HCT116 (cell line): ENCODE results near the gene ERCC6L. TPM values are rescaled to one million over a fixed set of nuclear protein-coding genes. Genes with fewer than 3 reads are reported as not detected.

ENCODE experiments used
- ATAC-seq: fragments of 200-7000 bp; cut with Tn5 transposase; 2 replicates; pipeline ENCODE4 v1.9.1; 2020; ENCODE audit warnings: mild to moderate bottlenecking, moderate library complexity
- BruUV-seq: library from RNA; stranded (reverse); fragments of 400-500 nt; replicated peaks from 2 replicates; lab custom pipeline; 2021; lab: Mats Ljungman, UMichigan
- CTCF ChIA-PET: fragments of 300-600 bp; sonication (Branson Sonifier 250); formaldehyde crosslinking; loops from one replicate; lab custom pipeline; 2021; ENCODE audit warnings: antibody characterized with exemption; lab: Charles Lee
- POLR2A ChIA-PET: fragments of 300-600, 350-600 bp; sonication (Branson Sonifier 250); formaldehyde crosslinking; loops from one replicate; lab custom pipeline; 2021; ENCODE audit warnings: antibody characterized with exemption; lab: Charles Lee
- RAD21 ChIA-PET, 2 experiments: fragments of 300-600 bp; sonication (Branson Sonifier 250); formaldehyde crosslinking; loops; one replicate each; lab custom pipeline; 2023; ENCODE audit warnings: low total read pairs in 2 of 2; ENCODE audit not compliant: uncharacterized antibody in 2 of 2, unreplicated experiment in 2 of 2, low non-redundant PET in 1 of 2; lab: Charles Lee
- DNase-seq: peaks from one replicate; pipeline ENCODE4 v3.0.0-alpha.2; 2010; ENCODE audit warnings: low read depth, low spot score
- H2AFZ ChIP-seq: fragments of 200-600 bp; shearing (Covaris generic), sonication (generic); 2 replicates; pipeline ENCODE4 v1.6.1; 2017; ENCODE audit warnings: low read depth, mixed run types, mixed read lengths, antibody characterized with exemption, low read length; ENCODE audit not compliant: poor library complexity, severe bottlenecking
- H3K27ac ChIP-seq: 2 replicates; pipeline ENCODE4 v1.5.1; 2012; ENCODE audit warnings: low read depth, low read length
- H3K27me3 ChIP-seq: fragments of 200-600 bp; sonication (generic); 2 replicates; pipeline ENCODE4 v1.6.1; 2016; ENCODE audit warnings: mixed run types, low read length, mixed read lengths; ENCODE audit not compliant: insufficient read depth
- H3K36me3 ChIP-seq, 2 experiments: fragments of 200-500 bp in 1 of 2; fragments of 200-600 bp in 1 of 2; sonication (Bioruptor generic) in 1 of 2; sonication (generic) in 1 of 2; 2 replicates each; pipeline versions ENCODE4 v1.5.1 to v1.6.1; 2014 to 2016; ENCODE audit warnings: low read length in 2 of 2, inconsistent platforms in 1 of 2, mixed read lengths in 1 of 2, mixed run types in 1 of 2; ENCODE audit not compliant: insufficient read depth in 2 of 2, control insufficient read depth in 1 of 2
- H3K4me1 ChIP-seq, 2 experiments: fragments of 200-600 bp in 1 of 2; sonication (generic) in 1 of 2; 2 replicates each; pipeline versions ENCODE4 v1.5.1 to v1.6.1; 2012 to 2017; ENCODE audit warnings: low read length in 2 of 2, inconsistent platforms in 1 of 2, mild to moderate bottlenecking in 1 of 2, mixed read lengths in 1 of 2, mixed run types in 1 of 2, moderate library complexity in 1 of 2; ENCODE audit not compliant: insufficient read depth in 2 of 2, control insufficient read depth in 1 of 2
- H3K4me2 ChIP-seq: fragments of 200-600 bp; sonication (generic); 2 replicates; pipeline ENCODE4 v1.6.1; 2017; ENCODE audit warnings: mixed run types, low read length, mixed read lengths
- H3K4me3 ChIP-seq, 2 experiments: fragments of 200-600 bp in 1 of 2; sonication (generic) in 1 of 2; replicated peaks in 1 of 2; 2 replicates each; pipeline ENCODE4 v1.5.1; 2011 to 2016; ENCODE audit warnings: low read length in 2 of 2, control low read depth in 1 of 2, low read depth in 1 of 2, mild to moderate bottlenecking in 1 of 2, mixed read lengths in 1 of 2, mixed run types in 1 of 2
- H3K79me2 ChIP-seq: fragments of 200-600 bp; sonication (generic); 2 replicates; pipeline ENCODE4 v1.6.1; 2017; ENCODE audit warnings: mild to moderate bottlenecking, mixed run types, low read length, moderate library complexity, mixed read lengths; ENCODE audit not compliant: insufficient read depth
- H3K9ac ChIP-seq: fragments of 200-600 bp; sonication (generic); 2 replicates; pipeline ENCODE4 v1.6.1; 2016; ENCODE audit warnings: low read length, mixed read lengths
- H3K9me2 ChIP-seq: fragments of 200-600 bp; sonication (generic), shearing (Covaris generic); 2 replicates; pipeline ENCODE4 v1.6.1; 2017; ENCODE audit warnings: mixed run types, mild to moderate bottlenecking, moderate library complexity; ENCODE audit not compliant: insufficient read depth
- H3K9me3 ChIP-seq, 2 experiments: fragments of 200-500 bp in 1 of 2; fragments of 200-600 bp in 1 of 2; sonication (Bioruptor generic) in 1 of 2; sonication (generic) in 1 of 2; 2 replicates each; pipeline ENCODE4 v1.6.1; 2014 to 2017; ENCODE audit warnings: low read length in 2 of 2, mixed read lengths in 2 of 2, inconsistent platforms in 1 of 2, low read depth in 1 of 2, mild to moderate bottlenecking in 1 of 2, mixed run types in 1 of 2, moderate library complexity in 1 of 2; ENCODE audit not compliant: control insufficient read depth in 1 of 2, insufficient read depth in 1 of 2
- H4K20me1 ChIP-seq: fragments of 200-600 bp; sonication (generic), shearing (Covaris generic); 2 replicates; pipeline ENCODE4 v1.6.1; 2017; ENCODE audit warnings: mixed run types, mild to moderate bottlenecking, moderate library complexity; ENCODE audit not compliant: insufficient read depth
- CEBPB ChIP-seq: IDR thresholded peaks from 2 replicates; pipeline ENCODE4 v1.6.1; 2012; ENCODE audit warnings: low read depth
- EGR1 ChIP-seq: IDR thresholded peaks from 2 replicates; pipeline ENCODE4 v1.6.1; 2012; ENCODE audit warnings: low read depth
- ELF1 ChIP-seq: IDR thresholded peaks from 2 replicates; pipeline ENCODE4 v1.6.1; 2012; ENCODE audit warnings: low read depth, borderline replicate concordance
- EZH2 ChIP-seq: fragments of 200-600 bp; sonication (generic); IDR thresholded peaks from 2 replicates; pipeline ENCODE4 v1.6.1; 2017; ENCODE audit warnings: antibody characterized with exemption, mixed run types
- POLR2A ChIP-seq: IDR thresholded peaks from 2 replicates; pipeline ENCODE4 v1.7.0; 2011; ENCODE audit warnings: borderline replicate concordance; ENCODE audit not compliant: insufficient read depth, insufficient read length; ENCODE audit errors: extremely low read depth
- POLR2AphosphoS5 ChIP-seq: IDR thresholded peaks from 2 replicates; pipeline ENCODE4 v1.6.1; 2011; ENCODE audit warnings: mild to moderate bottlenecking, low read depth, low read length, moderate library complexity
- REST ChIP-seq: IDR thresholded peaks from 2 replicates; pipeline ENCODE4 v1.6.1; 2012; ENCODE audit warnings: low read depth
- SIN3A ChIP-seq: IDR thresholded peaks from 2 replicates; pipeline ENCODE4 v1.6.1; 2012; ENCODE audit warnings: low read depth
- SP1 ChIP-seq: IDR thresholded peaks from 2 replicates; pipeline ENCODE4 v1.6.1; 2012; ENCODE audit warnings: low read depth
- TCF7L2 ChIP-seq: IDR thresholded peaks from 2 replicates; pipeline ENCODE4 v1.7.0; 2011; ENCODE audit warnings: borderline replicate concordance, inconsistent platforms; ENCODE audit not compliant: insufficient read depth, insufficient read length; ENCODE audit errors: extremely low read depth
- YY1 ChIP-seq: IDR thresholded peaks from 2 replicates; pipeline ENCODE4 v1.6.1; 2011; ENCODE audit warnings: low read length, low read depth, moderate library complexity, mild to moderate bottlenecking; ENCODE audit not compliant: insufficient replicate concordance; ENCODE audit errors: extremely low read depth
- ZBTB33 ChIP-seq: IDR thresholded peaks from 2 replicates; pipeline ENCODE4 v1.6.1; 2011; ENCODE audit warnings: mild to moderate bottlenecking, low read length, moderate library complexity; ENCODE audit not compliant: insufficient replicate concordance; ENCODE audit errors: extremely low read depth
- ZFX ChIP-seq: fragments of 450-650 bp; IDR thresholded peaks from 2 replicates; pipeline ENCODE4 v1.6.1; 2017
- ZNF274 ChIP-seq: fragments of 200-500 bp; sonication (Bioruptor generic); IDR thresholded peaks from 2 replicates; pipeline ENCODE4 v1.6.1; 2014; ENCODE audit warnings: mild to moderate bottlenecking, low read depth, low read length, inconsistent platforms
- intact Hi-C: fragments of 100-400 bp; cut with micrococcal nuclease; formaldehyde crosslinking; loops from 2 replicates; pipeline ENCODE4 v1.10.0; 2022
- total RNA-seq: library from RNA; stranded (reverse); gene quantifications from one replicate; pipeline ENCODE4 v1.2.1, GENCODE V29; 2021; ENCODE audit not compliant: unreplicated experiment
- TF ChIP-seq, protein P1 (sequence below): IDR thresholded peaks from 2 replicates; pipeline ENCODE4 v1.6.1; 2012
- TF ChIP-seq, protein P2 (sequence below): IDR thresholded peaks from 2 replicates; pipeline ENCODE4 v1.6.1; 2012

The ERCC6L gene
- total RNA-seq, 1 experiment from 2014 or later = 12.5 TPM

- TF ChIP-seq REST (no peak), SIN3A (no peak), SP1 (no peak)
Observed at GRCh38 chrX:72273718-72274117, 34.9 kb upstream of the ERCC6L start (continued).

GRCh38 chrX:72272868-72273267 is 34.0 kb upstream of the ERCC6L start:
- no TSS peak for BruUV-seq
- Histone ChIP-seq H4K20me1 (peaks cover 18% of the 10 kb centered on the region; the same call in 1 of the 2 replicates), H3K27me3 (no peaks in the 10 kb centered on the region), H3K4me1 (peaks cover 0 to 62% of the 10 kb centered on the region in 2 experiments; a peak in 3 of 4 replicates), H3K9me2 (no peaks in the 10 kb centered on the region), H3K9me3 (no peaks in the 10 kb centered on the region), H3K27ac (no peak overlapping the region), H3K4me2 (no peak overlapping the region; the same call in 1 of the 2 replicates), H3K36me3 (peaks cover 24 to 50% of the 10 kb centered on the region in 2 experiments), H3K79me2 (peaks cover 55% of the 10 kb centered on the region), H3K9ac (no peak overlapping the region), H2AFZ (no peak overlapping the region), H3K4me3 (no peak overlapping the region)
- POLR2A ChIA-PET = no interaction called here
- ATAC-seq (no peak), DNase-seq (no peak)
- CTCF ChIA-PET = no interaction called here
- RAD21 ChIA-PET = no interaction called here
- intact Hi-C loops = no loop called here
- TF ChIP-seq ZBTB33 = no peak
- TF ChIP-seq ELF1 = no peak
- TF ChIP-seq, protein P1, sequence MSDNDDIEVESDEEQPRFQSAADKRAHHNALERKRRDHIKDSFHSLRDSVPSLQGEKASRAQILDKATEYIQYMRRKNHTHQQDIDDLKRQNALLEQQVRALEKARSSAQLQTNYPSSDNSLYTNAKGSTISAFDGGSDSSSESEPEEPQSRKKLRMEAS = no peak
- no peak for TF ChIP-seq POLR2AphosphoS5
- TF ChIP-seq TCF7L2 = no peak
- TF ChIP-seq SIN3A = no peak
- no peak for TF ChIP-seq CEBPB
- TF ChIP-seq SP1 = no peak
- no peak for TF ChIP-seq YY1
- no peak for TF ChIP-seq ZFX
- no peak for TF ChIP-seq POLR2A
- no peak for TF ChIP-seq EGR1
- TF ChIP-seq, protein P2, sequence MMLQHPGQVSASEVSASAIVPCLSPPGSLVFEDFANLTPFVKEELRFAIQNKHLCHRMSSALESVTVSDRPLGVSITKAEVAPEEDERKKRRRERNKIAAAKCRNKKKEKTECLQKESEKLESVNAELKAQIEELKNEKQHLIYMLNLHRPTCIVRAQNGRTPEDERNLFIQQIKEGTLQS = no peak
- no peak for TF ChIP-seq EZH2
- TF ChIP-seq ZNF274 = no peak
- TF ChIP-seq REST = no peak
